ENCODE measurements around the gene STARD8.

DNA sequence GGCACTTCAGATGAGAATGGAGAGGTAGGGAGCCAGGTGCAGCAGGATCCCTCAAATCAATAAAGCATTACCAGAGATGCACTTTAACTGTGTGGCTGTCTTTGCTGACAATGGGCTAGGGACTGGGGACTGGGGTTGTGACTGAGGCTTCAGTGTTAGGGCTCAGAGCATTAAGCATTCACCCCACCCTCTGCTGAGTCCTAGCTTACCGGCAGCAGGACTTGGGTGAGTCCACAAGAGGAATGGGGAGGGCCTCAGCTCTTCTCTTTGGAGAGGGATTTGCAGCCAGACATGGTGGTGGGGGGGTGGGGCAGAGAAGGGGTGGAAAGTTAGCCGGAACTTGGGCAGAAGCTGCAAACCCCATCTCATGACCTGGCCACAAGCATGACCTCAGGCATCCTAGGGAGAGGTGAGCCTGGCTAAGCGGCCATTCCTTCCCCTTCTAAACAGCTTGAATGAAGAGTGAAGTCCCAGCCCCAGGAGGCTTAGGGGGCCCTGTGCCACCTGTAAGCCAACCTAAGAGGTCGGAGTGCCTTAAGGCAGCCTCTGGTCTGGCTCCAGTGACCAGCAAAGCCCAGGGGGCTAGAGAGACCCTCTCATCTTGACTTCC is 78.4 kb downstream of the STARD8 start:
- TF ChIP-seq YY1 (IDR thresholded peaks at IDR 0.05) (no peak), MAX (IDR thresholded peaks at IDR 0.05) (no peak), JUND (IDR thresholded peaks at IDR 0.05) (no peak), FOXA1 (IDR thresholded peaks at IDR 0.05) (no peak), RAD21 (IDR thresholded peaks at IDR 0.05) (no peak), RXRA (IDR thresholded peaks at IDR 0.05) (no peak), REST (IDR thresholded peaks at IDR 0.05) (no peak), EGR1 (IDR thresholded peaks at IDR 0.05; ENCODE audit: low read depth in 2 of 2) (no peak), SP1 (IDR thresholded peaks at IDR 0.05) (no peak), TAF1 (conservative IDR thresholded peaks at IDR 0.05) (no peak), GABPA (IDR thresholded peaks at IDR 0.05 in 1 of 2, conservative IDR thresholded peaks at IDR 0.05 in 1 of 2) (no peak)
- TF ChIP-seq, protein P1, sequence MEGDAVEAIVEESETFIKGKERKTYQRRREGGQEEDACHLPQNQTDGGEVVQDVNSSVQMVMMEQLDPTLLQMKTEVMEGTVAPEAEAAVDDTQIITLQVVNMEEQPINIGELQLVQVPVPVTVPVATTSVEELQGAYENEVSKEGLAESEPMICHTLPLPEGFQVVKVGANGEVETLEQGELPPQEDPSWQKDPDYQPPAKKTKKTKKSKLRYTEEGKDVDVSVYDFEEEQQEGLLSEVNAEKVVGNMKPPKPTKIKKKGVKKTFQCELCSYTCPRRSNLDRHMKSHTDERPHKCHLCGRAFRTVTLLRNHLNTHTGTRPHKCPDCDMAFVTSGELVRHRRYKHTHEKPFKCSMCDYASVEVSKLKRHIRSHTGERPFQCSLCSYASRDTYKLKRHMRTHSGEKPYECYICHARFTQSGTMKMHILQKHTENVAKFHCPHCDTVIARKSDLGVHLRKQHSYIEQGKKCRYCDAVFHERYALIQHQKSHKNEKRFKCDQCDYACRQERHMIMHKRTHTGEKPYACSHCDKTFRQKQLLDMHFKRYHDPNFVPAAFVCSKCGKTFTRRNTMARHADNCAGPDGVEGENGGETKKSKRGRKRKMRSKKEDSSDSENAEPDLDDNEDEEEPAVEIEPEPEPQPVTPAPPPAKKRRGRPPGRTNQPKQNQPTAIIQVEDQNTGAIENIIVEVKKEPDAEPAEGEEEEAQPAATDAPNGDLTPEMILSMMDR (IDR thresholded peaks at IDR 0.05; ENCODE audit: low read depth, low read length, missing input control) = no peak

Measured in liver (tissue), 3 donors.